ENCODE measurements around the gene SLC26A1.

DNA sequence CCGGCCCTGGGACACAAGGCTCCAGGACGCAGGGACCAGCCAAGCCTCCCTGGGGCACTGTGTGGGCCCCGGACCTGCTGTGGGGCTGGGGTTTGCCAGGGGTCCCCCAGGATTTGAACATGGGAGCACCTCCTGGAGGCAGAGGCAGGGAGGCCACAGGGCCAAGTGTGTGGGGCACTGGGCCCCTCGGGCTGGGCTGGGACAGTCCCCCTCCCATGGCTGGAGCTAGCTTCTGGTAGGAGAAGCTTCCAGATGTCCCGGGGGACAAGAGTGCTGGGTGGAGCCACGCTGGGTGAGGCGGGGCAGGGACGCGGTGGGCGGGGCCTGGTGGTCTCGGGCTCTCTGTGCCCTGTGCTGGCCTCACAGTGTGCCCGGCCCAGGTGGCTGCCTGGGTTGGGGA is 36.8 kb upstream of the SLC26A1 start:
- TF ChIP-seq, protein P1, sequence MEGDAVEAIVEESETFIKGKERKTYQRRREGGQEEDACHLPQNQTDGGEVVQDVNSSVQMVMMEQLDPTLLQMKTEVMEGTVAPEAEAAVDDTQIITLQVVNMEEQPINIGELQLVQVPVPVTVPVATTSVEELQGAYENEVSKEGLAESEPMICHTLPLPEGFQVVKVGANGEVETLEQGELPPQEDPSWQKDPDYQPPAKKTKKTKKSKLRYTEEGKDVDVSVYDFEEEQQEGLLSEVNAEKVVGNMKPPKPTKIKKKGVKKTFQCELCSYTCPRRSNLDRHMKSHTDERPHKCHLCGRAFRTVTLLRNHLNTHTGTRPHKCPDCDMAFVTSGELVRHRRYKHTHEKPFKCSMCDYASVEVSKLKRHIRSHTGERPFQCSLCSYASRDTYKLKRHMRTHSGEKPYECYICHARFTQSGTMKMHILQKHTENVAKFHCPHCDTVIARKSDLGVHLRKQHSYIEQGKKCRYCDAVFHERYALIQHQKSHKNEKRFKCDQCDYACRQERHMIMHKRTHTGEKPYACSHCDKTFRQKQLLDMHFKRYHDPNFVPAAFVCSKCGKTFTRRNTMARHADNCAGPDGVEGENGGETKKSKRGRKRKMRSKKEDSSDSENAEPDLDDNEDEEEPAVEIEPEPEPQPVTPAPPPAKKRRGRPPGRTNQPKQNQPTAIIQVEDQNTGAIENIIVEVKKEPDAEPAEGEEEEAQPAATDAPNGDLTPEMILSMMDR (IDR thresholded peaks at IDR 0.05): no peak
- TF ChIP-seq POLR2A (IDR thresholded peaks at IDR 0.05): no peak

Data from body of pancreas (tissue), 4 donors.